Astrocyte (in vitro differentiated cells and primary cell): Measurements from ENCODE around the gene PEAK3. TPM values are rescaled to one million over a fixed set of nuclear protein-coding genes. Genes with fewer than 3 reads are reported as not detected.

Experiments used
- DNase-seq: peaks from one replicate; pipeline ENCODE4 v3.0.0-alpha.2; 2010; ENCODE audit warnings: low read depth
- FAIRE-seq: peaks from 2 replicates; lab custom pipeline; 2011; peaks lifted over from hg19 to GRCh38; lab: Jason Lieb, UNC
- H2AFZ ChIP-seq: 2 replicates; pipeline ENCODE4 v1.6.0; 2012; ENCODE audit warnings: low read depth, low read length, inconsistent platforms
- H3K27ac ChIP-seq: 2 replicates; pipeline ENCODE4 v1.5.1; 2011; ENCODE audit warnings: low read depth, low read length, inconsistent platforms
- H3K27me3 ChIP-seq: 2 replicates; pipeline ENCODE4 v1.6.0; 2011; ENCODE audit warnings: low read length, inconsistent platforms; ENCODE audit not compliant: insufficient read depth
- H3K36me3 ChIP-seq: 2 replicates; pipeline ENCODE4 v1.5.1; 2011; ENCODE audit warnings: low read length, inconsistent platforms; ENCODE audit not compliant: insufficient read depth
- H3K4me1 ChIP-seq: 2 replicates; pipeline ENCODE4 v1.5.1; 2011; ENCODE audit warnings: low read length, inconsistent platforms; ENCODE audit not compliant: insufficient read depth
- H3K4me2 ChIP-seq: 2 replicates; pipeline ENCODE4 v1.6.0; 2012; ENCODE audit warnings: low read length, inconsistent platforms
- H3K4me3 ChIP-seq: 2 replicates; pipeline ENCODE4 v1.5.1; 2011; ENCODE audit warnings: low read depth, mild to moderate bottlenecking, low read length, inconsistent platforms; ENCODE audit not compliant: insufficient read depth
- H3K79me2 ChIP-seq: 2 replicates; pipeline ENCODE4 v1.6.0; 2012; ENCODE audit warnings: mild to moderate bottlenecking, low read length, inconsistent platforms; ENCODE audit not compliant: insufficient read depth
- H3K9ac ChIP-seq: 2 replicates; pipeline ENCODE4 v1.6.0; 2012; ENCODE audit warnings: mild to moderate bottlenecking, low read length, inconsistent platforms
- H3K9me3 ChIP-seq: 2 replicates; pipeline ENCODE4 v1.5.1; 2012; ENCODE audit warnings: low read depth, mild to moderate bottlenecking, low read length, inconsistent platforms; ENCODE audit not compliant: insufficient read depth
- H4K20me1 ChIP-seq: 2 replicates; pipeline ENCODE4 v1.6.0; 2012; ENCODE audit warnings: low read length, inconsistent platforms; ENCODE audit not compliant: insufficient read depth
- H3K27ac Mint-ChIP-seq: one replicate; pipeline ENCODE4 v1.8.0; 2021; ENCODE audit warnings: mild to moderate bottlenecking, mixed read lengths; ENCODE audit not compliant: unreplicated experiment
- H3K27me3 Mint-ChIP-seq: one replicate; pipeline ENCODE4 v1.8.0; 2021; ENCODE audit warnings: low read depth, mixed read lengths; ENCODE audit not compliant: unreplicated experiment
- H3K36me3 Mint-ChIP-seq: one replicate; pipeline ENCODE4 v1.8.0; 2021; ENCODE audit warnings: low read depth, mixed read lengths; ENCODE audit not compliant: unreplicated experiment
- H3K4me1 Mint-ChIP-seq: one replicate; pipeline ENCODE4 v1.8.0; 2021; ENCODE audit warnings: low read depth, mixed read lengths; ENCODE audit not compliant: unreplicated experiment
- H3K4me3 Mint-ChIP-seq: one replicate; pipeline ENCODE4 v1.8.0; 2021; ENCODE audit warnings: mild to moderate bottlenecking, moderate library complexity, mixed read lengths; ENCODE audit not compliant: unreplicated experiment
- H3K9me3 Mint-ChIP-seq: one replicate; pipeline ENCODE4 v1.8.0; 2021; ENCODE audit warnings: mild to moderate bottlenecking, mixed read lengths; ENCODE audit not compliant: unreplicated experiment
- CTCF ChIP-seq: IDR thresholded peaks from 2 replicates; pipeline ENCODE4 v1.5.1; 2011; ENCODE audit warnings: low read depth, mild to moderate bottlenecking, inconsistent platforms, low read length, moderate library complexity; ENCODE audit not compliant: insufficient read depth
- EZH2 ChIP-seq: IDR thresholded peaks from 2 replicates; pipeline ENCODE4 v1.6.1; 2012; ENCODE audit warnings: mild to moderate bottlenecking, low read length, inconsistent platforms; ENCODE audit not compliant: insufficient read depth
- total RNA-seq: library from RNA; stranded (reverse); gene quantifications from 2 replicates; pipeline ENCODE4 v1.2.1, GENCODE V29; 2021

The PEAK3 gene
- total RNA-seq, 1 donor from 2014 or later, result 0.18 TPM

DNA sequence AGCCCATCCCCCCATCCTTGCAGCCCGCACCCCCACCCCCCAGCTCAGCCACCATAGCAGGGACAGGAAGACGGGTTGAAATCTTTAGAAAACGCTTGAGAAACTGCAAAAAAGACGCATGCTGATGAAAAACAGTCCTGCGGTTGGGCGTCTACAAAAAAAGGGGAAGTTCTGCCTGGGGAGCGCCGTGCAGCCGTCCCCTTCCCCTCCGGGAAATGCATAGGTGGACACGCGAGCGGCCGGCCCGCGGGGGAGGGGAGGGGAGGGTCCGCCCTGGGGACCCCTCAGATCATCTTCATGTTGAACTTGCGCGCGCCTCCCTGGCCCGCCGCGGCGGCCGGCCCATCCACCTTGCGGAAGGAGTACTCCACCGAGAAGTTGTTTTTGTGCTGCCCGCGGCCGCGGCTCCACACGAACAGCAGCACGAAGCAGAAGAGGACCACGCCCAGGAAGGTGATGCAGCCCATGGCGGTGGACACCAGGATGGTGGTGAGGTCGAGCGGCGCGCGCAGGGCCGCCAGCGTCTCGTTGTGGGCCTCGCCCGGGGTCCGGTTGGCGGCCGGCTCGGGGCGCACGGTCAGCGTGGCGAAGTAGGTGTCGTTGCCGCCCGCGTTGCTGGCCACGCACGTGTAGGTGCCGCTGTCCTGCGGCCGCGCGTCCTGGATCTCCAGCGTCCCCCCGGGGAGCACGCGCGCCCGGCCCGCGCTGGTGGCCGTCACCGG is 7.9 kb upstream of the PEAK3 start:
- H2AFZ ChIP-seq, result peak overlapping the region; percentile 47
- peaks cover 4% of the 10 kb centered on the region for H3K36me3 Mint-ChIP-seq
- peaks cover 50% of the 10 kb centered on the region for H3K27me3 ChIP-seq
- TF ChIP-seq EZH2, result peak; percentile 10
- no peak for TF ChIP-seq CTCF
- no peak overlapping the region for H3K9ac ChIP-seq
- H3K79me2 ChIP-seq, result no peaks in the 10 kb centered on the region
- H3K9me3 ChIP-seq, result no peaks in the 10 kb centered on the region
- no peaks in the 10 kb centered on the region for H3K9me3 Mint-ChIP-seq
- peaks cover 12% of the 10 kb centered on the region for H3K4me1 ChIP-seq
- FAIRE-seq (no peak), DNase-seq (no peak)
- H3K36me3 ChIP-seq, result no peaks in the 10 kb centered on the region
- H3K27ac Mint-ChIP-seq, result no peak overlapping the region
- peaks cover 59% of the 10 kb centered on the region for H3K27me3 Mint-ChIP-seq
- H3K4me1 Mint-ChIP-seq, result no peaks in the 10 kb centered on the region
- H3K4me2 ChIP-seq, result peak overlapping the region; percentile 67
- no peak overlapping the region for H3K27ac ChIP-seq
- H3K4me3 ChIP-seq, result peak overlapping the region; percentile 10
- no peak overlapping the region for H3K4me3 Mint-ChIP-seq
- H4K20me1 ChIP-seq, result peaks cover 49% of the 10 kb centered on the region

GRCh38 chr19:2288818-2289713 is 7.1 kb upstream of the PEAK3 start:
- no peaks in the 10 kb centered on the region for H3K36me3 ChIP-seq
- H4K20me1 ChIP-seq, result peaks cover 49% of the 10 kb centered on the region
- H3K9me3 ChIP-seq, result no peaks in the 10 kb centered on the region
- Mint-ChIP-seq H3K36me3 (peaks cover 4% of the 10 kb centered on the region), H3K9me3 (no peaks in the 10 kb centered on the region), H3K27me3 (peaks cover 57% of the 10 kb centered on the region), H3K4me3 (peak overlapping the region; percentile 66), H3K27ac (no peak overlapping the region), H3K4me1 (no peaks in the 10 kb centered on the region)
- no peak for DNase-seq
- peak overlapping the region; percentile 67 for H3K4me2 ChIP-seq
- H3K4me1 ChIP-seq, result peaks cover 8% of the 10 kb centered on the region
- H3K4me3 ChIP-seq, result no peak overlapping the region
- no peaks in the 10 kb centered on the region for H3K79me2 ChIP-seq
- peaks cover 45% of the 10 kb centered on the region for H3K27me3 ChIP-seq
- H3K27ac ChIP-seq, result no peak overlapping the region
- no peak for FAIRE-seq
- H3K9ac ChIP-seq, result no peak overlapping the region
- TF ChIP-seq CTCF (no peak), EZH2 (no peak)
- no peak overlapping the region for H2AFZ ChIP-seq
